Ishikawa (cell line): ENCODE measurements around the gene RASSF5.
A peak's percentile ranks its signal among the peaks of the same experiment; 100 is the strongest.

Experiments
- CEBPB ChIP-seq: IDR thresholded peaks from 2 replicates; pipeline ENCODE4 v1.6.1; 2012
- CREB1 ChIP-seq: IDR thresholded peaks from 2 replicates; pipeline ENCODE4 v1.6.1; 2012; ENCODE audit warnings: low read depth
- EGR1 ChIP-seq: IDR thresholded peaks from 2 replicates; pipeline ENCODE4 v1.6.1; 2012
- EP300 ChIP-seq: IDR thresholded peaks from 2 replicates; pipeline ENCODE4 v1.6.1; 2012; ENCODE audit warnings: borderline replicate concordance
- FOXM1 ChIP-seq: IDR thresholded peaks from 2 replicates; pipeline ENCODE4 v1.6.1; 2012; ENCODE audit warnings: low read depth, borderline replicate concordance
- NFIC ChIP-seq: IDR thresholded peaks from 2 replicates; pipeline ENCODE4 v1.6.1; 2012
- RAD21 ChIP-seq: IDR thresholded peaks from 2 replicates; pipeline ENCODE4 v1.6.1; 2012; ENCODE audit warnings: low read depth
- TAF1 ChIP-seq: IDR thresholded peaks from 2 replicates; pipeline ENCODE4 v1.6.1; 2012; ENCODE audit warnings: low read depth, mild to moderate bottlenecking
- TCF12 ChIP-seq: IDR thresholded peaks from 2 replicates; pipeline ENCODE4 v1.6.1; 2012; ENCODE audit warnings: low read depth
- TEAD4 ChIP-seq: IDR thresholded peaks from 2 replicates; pipeline ENCODE4 v1.6.1; 2012
- YY1 ChIP-seq: IDR thresholded peaks from 2 replicates; pipeline ENCODE4 v1.6.1; 2012; ENCODE audit warnings: low read depth
- ZBTB7A ChIP-seq: IDR thresholded peaks from 2 replicates; pipeline ENCODE4 v1.6.1; 2012; ENCODE audit warnings: low read depth
- TF ChIP-seq, protein P1 (sequence below): IDR thresholded peaks from 2 replicates; pipeline ENCODE4 v1.6.1; 2012
- TF ChIP-seq, protein P2 (sequence below): IDR thresholded peaks from 2 replicates; pipeline ENCODE4 v1.6.1; 2012
- TF ChIP-seq, protein P3 (sequence below): IDR thresholded peaks from 2 replicates; pipeline ENCODE4 v1.6.1; 2012; ENCODE audit warnings: low read depth, mild to moderate bottlenecking

The RASSF5 gene

DNA sequence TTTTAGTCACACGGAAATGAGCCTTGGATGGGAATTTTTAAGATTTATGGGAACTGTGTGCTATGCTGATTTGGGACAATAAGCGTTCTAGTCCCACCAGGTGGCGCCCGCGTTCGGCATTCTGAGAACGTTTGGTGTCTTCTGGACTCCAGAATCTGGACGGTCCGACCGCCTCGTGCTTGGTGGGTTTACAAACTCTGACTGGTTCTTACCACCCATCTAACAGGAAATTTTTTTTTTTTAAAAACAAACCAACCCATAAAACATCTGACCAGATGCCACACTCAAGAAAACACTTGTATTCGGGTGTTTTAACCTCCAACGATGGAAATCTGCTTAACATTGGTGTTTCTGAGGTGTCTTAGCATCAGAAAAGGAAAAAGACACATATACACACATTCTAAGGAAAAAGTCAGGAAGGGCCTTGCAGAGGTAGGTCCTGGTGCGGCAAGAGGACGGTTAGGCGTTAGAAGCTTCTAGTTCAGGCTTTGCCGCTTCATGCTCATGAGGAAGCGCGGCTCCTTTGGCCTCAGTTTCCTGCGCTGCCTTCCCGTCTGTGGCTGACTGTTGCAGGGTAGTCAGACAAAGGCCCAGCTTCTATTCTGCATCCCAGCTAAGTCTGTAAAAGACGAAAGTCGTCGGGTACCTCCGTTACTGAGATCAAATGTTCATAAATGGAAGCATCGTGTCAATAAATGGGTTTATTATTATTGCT is 127.2 kb downstream of the RASSF5 start:
- TF ChIP-seq RAD21, result peak; percentile 73
- 0 out of 2 replicates have a peak, but pooled peaks have one; percentile 11 for TF ChIP-seq TEAD4
- TF ChIP-seq, protein P1, sequence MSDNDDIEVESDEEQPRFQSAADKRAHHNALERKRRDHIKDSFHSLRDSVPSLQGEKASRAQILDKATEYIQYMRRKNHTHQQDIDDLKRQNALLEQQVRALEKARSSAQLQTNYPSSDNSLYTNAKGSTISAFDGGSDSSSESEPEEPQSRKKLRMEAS, result peak; percentile 39; the same call in 1 of the 2 replicates
- TF ChIP-seq TCF12, result no peak
- no peak for TF ChIP-seq FOXM1
- TF ChIP-seq CREB1, result no peak
- TF ChIP-seq, protein P2, sequence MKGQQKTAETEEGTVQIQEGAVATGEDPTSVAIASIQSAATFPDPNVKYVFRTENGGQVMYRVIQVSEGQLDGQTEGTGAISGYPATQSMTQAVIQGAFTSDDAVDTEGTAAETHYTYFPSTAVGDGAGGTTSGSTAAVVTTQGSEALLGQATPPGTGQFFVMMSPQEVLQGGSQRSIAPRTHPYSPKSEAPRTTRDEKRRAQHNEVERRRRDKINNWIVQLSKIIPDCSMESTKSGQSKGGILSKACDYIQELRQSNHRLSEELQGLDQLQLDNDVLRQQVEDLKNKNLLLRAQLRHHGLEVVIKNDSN, result no peak

DNA sequence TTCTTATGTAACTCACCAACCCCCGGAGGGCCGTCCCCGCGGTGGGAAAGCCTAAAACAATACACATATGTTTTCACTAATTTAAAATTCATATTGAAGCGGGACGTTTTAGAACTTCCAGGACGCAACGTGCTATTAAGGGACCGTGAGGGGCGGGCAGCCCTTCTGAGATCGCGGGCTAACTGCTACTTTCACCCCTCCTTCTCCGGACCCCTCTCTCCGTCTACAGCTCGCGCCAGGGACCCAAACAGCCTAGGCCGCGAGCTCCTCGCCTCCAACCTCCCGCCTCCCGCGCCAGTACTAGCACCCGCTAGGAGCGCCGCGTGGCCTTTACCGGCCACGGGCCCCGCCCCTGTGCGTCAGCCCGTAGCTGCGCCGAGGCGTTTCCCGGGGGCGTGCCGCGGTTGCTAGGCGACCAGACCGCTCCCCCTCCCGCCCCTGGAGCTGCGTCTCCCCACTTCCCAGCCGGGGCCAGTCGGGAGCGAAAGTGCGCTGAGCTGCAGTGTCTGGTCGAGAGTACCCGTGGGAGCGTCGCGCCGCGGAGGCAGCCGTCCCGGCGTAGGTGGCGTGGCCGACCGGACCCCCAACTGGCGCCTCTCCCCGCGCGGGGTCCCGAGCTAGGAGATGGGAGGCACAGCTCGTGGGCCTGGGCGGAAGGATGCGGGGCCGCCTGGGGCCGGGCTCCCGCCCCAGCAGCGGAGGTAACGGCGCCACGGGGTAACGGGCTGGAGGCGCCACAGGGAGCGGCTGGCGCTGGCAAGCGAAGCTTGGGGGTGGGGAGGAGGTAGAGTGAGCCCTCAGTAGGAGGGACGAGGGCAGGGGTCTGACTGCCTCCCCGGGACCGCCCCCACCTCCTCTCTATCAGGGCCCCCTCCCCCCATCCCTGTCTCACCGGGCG is 128.0 kb downstream of the RASSF5 start, which contains the start of gene DYRK3:
Gene DYRK3, plus strand, starts transcription at position 457 of the 898 bp plus-strand sequence. Its CDS starts 168 bp downstream, at position 625.
- TF ChIP-seq YY1 (no peak), TEAD4 (no peak), CEBPB (no peak), TAF1 (no peak; the same call in 1 of the 2 replicates), ZBTB7A (peak; percentile 50; the same call in 1 of the 2 replicates), FOXM1 (no peak), RAD21 (no peak), EGR1 (peak; percentile 86), TCF12 (peak; percentile 46), NFIC (no peak), CREB1 (peak; percentile 45), EP300 (no peak)
- TF ChIP-seq, protein P1, result peak; percentile 98
- TF ChIP-seq, protein P2, result peak; percentile 41
- TF ChIP-seq, protein P3, sequence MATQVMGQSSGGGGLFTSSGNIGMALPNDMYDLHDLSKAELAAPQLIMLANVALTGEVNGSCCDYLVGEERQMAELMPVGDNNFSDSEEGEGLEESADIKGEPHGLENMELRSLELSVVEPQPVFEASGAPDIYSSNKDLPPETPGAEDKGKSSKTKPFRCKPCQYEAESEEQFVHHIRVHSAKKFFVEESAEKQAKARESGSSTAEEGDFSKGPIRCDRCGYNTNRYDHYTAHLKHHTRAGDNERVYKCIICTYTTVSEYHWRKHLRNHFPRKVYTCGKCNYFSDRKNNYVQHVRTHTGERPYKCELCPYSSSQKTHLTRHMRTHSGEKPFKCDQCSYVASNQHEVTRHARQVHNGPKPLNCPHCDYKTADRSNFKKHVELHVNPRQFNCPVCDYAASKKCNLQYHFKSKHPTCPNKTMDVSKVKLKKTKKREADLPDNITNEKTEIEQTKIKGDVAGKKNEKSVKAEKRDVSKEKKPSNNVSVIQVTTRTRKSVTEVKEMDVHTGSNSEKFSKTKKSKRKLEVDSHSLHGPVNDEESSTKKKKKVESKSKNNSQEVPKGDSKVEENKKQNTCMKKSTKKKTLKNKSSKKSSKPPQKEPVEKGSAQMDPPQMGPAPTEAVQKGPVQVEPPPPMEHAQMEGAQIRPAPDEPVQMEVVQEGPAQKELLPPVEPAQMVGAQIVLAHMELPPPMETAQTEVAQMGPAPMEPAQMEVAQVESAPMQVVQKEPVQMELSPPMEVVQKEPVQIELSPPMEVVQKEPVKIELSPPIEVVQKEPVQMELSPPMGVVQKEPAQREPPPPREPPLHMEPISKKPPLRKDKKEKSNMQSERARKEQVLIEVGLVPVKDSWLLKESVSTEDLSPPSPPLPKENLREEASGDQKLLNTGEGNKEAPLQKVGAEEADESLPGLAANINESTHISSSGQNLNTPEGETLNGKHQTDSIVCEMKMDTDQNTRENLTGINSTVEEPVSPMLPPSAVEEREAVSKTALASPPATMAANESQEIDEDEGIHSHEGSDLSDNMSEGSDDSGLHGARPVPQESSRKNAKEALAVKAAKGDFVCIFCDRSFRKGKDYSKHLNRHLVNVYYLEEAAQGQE, result no peak

DNA sequence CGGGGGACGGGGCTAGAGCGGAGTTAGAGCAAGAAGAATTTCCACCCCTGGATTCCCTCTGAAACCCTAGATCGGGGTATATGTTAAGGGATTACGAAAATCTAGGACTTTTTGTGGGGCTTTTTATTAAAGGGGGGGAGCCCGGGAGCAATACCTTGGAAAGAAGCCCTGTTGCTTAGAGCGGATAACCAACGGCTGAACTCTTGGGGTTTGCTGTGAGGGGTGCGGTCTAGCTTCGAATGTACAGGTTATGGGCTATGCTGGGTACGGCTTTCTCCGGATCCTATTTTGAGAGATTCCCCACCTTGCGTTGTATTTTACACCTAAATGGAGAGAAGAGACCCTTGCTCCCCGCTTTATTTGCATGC is 128.6 kb downstream of the RASSF5 start:
- TF ChIP-seq TEAD4 (no peak), CEBPB (no peak)
- TF ChIP-seq, protein P2, result no peak

DNA sequence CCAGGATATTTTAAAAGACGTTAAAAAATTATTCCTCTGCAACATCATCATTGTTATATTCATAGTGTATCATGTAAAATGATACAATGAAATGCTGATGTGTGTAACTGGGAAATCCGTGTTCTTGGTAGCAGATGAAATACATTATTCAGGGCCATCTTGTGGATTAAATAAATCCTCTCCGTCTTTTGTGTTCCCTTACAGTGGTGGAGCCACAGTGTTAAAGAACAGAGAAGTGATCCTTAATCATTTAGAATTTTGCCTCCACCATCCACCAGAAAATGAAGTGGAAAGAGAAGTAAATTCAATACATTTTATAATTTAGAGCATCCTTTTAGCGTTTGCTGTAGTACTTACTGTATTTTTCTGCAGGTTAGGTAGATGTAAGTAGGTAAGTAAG is 129.3 kb downstream of the RASSF5 start:
- TF ChIP-seq CEBPB (no peak), FOXM1 (no peak)

DNA sequence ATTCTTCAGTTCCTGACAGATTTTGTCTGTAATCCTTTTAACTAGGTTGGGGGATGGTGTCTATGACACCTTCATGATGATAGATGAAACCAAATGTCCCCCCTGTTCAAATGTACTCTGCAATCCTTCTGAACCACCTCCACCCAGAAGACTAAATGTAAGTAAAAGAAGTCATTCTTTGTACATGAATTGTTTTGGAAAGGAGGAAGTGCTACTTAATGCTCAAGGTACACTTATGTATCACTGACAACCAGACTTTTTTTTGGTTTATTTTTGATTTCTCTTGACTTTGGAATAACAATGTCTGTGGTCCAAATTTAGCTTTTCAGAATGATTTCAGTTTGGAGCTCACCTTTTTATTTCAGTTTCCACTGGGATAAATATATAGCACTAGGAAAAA is 130.3 kb downstream of the RASSF5 start:
- TF ChIP-seq CREB1, result no peak
- TF ChIP-seq, protein P3, result no peak
- TF ChIP-seq, protein P1, result no peak
- TF ChIP-seq TCF12, result no peak
- no peak for TF ChIP-seq EP300
- no peak for TF ChIP-seq FOXM1
- no peak for TF ChIP-seq EGR1
- TF ChIP-seq TEAD4, result no peak
- TF ChIP-seq TAF1, result no peak
